OCI-LY1 (cell line): ENCODE measurements around the gene ZDHHC18.

ENCODE experiments used
- CTCF ChIP-seq: fragments of 200-600 bp; sonication (generic), shearing (Covaris generic); IDR thresholded peaks from 2 replicates; pipeline ENCODE4 v1.5.1; 2017; ENCODE audit warnings: mild to moderate bottlenecking, antibody characterized with exemption, low read length, moderate library complexity, mixed read lengths
- EZH2 ChIP-seq: fragments of 200-600 bp; sonication (generic), shearing (Covaris generic); IDR thresholded peaks from 2 replicates; pipeline ENCODE4 v1.8.0; 2017; ENCODE audit warnings: borderline replicate concordance, mixed run types, mild to moderate bottlenecking, antibody characterized with exemption, low read length, moderate library complexity, mixed read lengths

- TF ChIP-seq CTCF (no peak), EZH2 (no peak)
These were observed 35.9 kb upstream of the ZDHHC18 start for GRCh38 chr1:26790551-26790953.
